GM18868 (cell line): ENCODE results near the gene RSPRY1.

ENCODE experiments used
- ATAC-seq: cut with Tn5 transposase; IDR thresholded peaks from one replicate; pipeline ENCODE4 v1.9.1; 2021; ENCODE audit warnings: mild to moderate bottlenecking, moderate library complexity; ENCODE audit not compliant: unreplicated experiment

RSPRY1 gene

DNA sequence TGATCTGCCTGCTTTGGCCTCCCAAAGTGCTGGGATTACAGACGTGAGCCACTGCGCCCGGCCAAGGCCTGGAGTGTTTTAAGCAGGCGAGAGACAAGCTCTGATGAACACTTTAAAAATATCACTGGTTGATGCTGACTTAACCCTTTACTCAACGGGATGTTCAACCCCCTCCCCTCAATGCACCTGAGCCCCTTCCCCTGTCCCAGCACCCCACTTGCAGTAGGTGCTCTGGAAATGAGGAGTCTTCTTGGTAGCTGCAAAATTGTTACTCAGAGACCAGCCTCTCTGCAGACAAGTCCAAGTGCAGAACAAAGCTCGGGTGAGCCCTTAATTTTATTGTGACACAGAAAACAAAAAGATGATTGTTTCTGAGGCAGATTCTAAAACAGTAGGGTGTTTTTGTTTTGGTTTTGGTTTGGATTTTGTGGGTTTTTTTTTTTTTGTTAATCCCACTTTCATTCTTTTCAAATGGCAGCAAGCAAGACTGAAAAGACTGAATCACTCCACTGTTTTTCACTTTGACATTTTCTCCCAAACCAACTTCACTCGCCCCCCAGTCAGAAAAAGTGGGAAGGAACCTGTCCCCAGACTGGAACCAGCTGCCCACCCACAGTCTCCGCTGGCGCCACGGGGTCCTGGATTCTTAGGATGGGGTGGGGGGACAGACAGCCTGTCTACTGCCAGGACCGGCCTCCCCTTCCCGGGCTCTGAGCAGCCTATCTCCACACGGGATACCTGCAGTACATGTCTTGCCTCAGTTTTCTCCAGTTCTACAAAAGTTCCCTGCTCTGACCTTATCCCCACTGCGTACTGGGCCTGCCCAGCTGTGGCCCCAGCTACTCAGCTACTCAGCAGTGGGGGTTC is 103.5 kb downstream of the RSPRY1 start:
- no peak for ATAC-seq
